ENCODE measurements around the gene C16orf90.

Gene C16orf90

DNA sequence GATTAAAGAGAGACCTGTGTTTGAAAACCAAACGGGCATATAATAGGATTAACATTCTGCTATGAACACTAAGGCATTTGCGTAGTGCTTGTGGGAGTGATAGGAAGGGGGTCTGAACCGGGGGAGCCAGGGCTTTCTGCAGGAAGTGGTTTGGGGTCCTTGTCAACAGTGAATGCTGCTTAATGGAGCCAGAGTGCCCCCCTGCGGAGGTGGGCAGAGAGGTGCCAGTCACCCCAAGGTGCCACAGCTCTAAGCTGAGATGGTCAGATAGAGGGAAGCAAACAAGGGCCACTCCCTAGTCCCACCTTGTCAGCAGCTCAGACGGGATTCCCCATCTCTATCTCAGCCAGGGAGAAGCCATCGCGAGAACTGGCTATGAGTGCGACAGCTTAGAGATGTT is 34.1 kb downstream of the C16orf90 start:
- no peak for DNase-seq

GRCh38 chr16:3460585-3460984 is 34.7 kb downstream of the C16orf90 start:
- no peak for DNase-seq

- DNase-seq: no peak
These were observed 35.2 kb downstream of the C16orf90 start for GRCh38 chr16:3460121-3460520.

- no peak for DNase-seq
These were observed 35.7 kb downstream of the C16orf90 start for GRCh38 chr16:3459401-3460090.

DNA sequence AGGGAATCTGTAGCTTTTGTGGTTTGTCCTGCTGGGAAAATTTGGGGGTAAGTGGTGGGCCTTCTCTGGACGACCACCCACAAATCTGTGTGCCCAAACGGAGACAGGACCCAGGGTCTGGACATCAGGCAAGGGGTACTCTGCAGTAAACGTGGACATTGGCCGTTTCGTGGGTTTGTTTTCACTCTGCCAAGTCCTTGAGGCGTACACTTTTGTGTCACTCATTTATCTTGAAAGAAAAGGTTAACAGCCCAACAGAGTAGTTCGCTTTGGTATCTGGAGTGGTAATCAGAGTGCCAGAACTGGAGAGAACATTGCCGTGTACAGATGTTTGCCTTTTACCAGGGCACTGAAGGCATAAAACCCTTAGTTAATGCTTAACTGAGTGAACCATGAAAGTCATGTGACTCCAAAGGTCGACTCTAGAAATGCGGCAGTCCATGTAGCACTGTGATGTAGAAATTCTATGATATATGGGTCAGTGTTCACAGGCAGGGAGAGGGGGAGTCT is 36.4 kb downstream of the C16orf90 start:
- DNase-seq: no peak

- no peak for DNase-seq
These were observed 36.9 kb downstream of the C16orf90 start for GRCh38 chr16:3458278-3458851.

GRCh38 chr16:3457434-3458252 is 37.6 kb downstream of the C16orf90 start:
- peak; percentile 78 to 89 for DNase-seq

DNA sequence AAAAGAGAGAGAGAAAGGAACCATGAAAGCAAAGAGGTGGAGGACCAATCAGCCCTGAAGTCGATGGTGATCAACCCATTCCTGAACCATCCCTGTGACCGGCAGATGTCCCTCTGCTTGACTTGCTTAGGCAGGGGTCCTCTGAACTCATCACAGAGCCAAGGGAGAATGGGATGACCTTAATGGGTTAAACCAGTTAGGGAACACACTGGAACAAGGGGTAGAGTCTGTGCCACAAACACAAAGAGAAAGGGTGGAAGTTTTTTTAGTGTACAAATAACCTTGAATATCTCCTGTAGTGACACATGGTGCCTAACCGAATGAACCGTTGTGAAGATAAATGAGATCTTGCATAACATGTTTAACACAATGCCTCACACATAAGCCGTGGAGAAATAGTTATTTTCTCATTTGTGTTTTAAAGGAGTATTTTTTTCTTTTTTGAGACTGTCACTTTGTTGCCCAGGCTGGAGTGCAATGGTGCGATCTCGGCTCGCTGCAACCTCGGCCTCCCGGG is 40.6 kb downstream of the C16orf90 start:
- DNase-seq: no peak

- no peak for DNase-seq
These were observed 41.2 kb downstream of the C16orf90 start for GRCh38 chr16:3454093-3454492.

DNA sequence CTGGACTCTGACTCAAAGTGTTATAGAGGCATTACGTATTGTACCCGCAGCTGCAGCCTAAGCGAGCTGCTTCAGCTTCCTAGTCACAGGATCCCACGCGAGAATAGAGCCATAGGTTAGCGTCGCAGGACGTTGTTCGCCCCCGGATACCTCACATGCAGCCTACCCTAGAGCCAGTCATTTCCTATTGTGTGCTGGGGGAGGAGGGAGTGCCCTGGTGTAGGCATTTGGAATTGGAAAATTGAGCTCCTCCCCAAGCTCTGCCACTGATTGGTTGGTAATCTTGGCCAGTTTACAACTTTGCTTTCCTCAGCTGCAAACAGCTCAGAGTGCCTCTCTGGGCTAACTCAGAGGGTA is 51.3 kb downstream of the C16orf90 start:
- DNase-seq: no peak
